ENCODE data around the gene ZFP42. TPM values are rescaled to one million over a fixed set of nuclear protein-coding genes. Genes with fewer than 3 reads are reported as not detected.
"Not testable (repeated sequence)": the region's sequence is repeated elsewhere in the genome, so short reads cannot be mapped to it uniquely, and the experiment has no call there.

Gene ZFP42
- total RNA-seq, 1 experiment from 2014 or later, result not detected

DNA sequence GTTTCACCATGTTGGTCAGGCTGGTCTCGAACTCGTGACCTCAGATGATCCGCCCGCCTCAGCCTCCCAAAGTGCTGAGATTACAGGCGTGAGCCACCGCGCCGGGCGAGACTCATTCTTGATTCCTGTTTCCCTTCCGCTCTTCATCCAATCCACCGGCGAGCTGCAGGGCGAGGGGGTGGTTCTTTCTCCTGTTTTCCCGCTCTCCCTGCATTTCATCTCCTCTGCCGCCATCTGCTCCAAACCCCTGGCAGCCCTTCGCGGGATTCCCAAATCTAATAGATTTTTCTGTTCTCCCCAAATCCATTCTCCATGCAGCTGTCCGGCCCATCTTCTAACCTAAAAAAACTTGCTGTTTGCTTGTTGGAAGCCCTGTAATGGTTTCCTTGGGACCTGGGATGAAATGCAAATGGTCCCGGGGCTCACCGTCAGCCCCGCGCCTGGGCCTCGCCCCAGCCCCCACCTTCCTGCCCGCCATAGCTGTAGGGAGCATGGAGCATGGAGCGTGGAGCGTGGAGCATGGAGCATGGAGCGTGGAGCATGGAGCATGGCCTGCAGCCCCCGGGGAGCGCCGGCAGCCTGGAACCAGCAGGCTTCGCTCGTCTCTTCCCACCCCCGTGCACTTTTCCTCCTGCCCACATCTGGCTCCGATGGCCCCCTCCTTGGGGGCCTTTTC is 1.1 kb downstream of the ZFP42 start:
- TF ChIP-seq CTCF (conservative IDR thresholded peaks at IDR 0.05) (no peak), EZH2 (IDR thresholded peaks at IDR 0.05; ENCODE audit: low read depth) (no peak)
- CTCF ChIA-PET, result no interaction called here
- DNase-seq, result no peak
- Histone ChIP-seq H3K27ac (no peak overlapping the region), H3K4me3 (no peak overlapping the region), H3K36me3 (ENCODE audit: low read depth) (no peaks in the 10 kb centered on the region), H2AFZ (no peak overlapping the region), H3K27me3 (ENCODE audit: insufficient read depth, low read depth) (no peaks in the 10 kb centered on the region), H3F3A (ENCODE audit: insufficient read depth, low read depth) (no peaks in the 10 kb centered on the region), H4K20me1 (ENCODE audit: insufficient read depth) (no peaks in the 10 kb centered on the region), H3K9me2 (ENCODE audit: insufficient read depth) (no peaks in the 10 kb centered on the region), H3K4me2 (no peak overlapping the region), H3K9me3 (ENCODE audit: insufficient read depth, low read depth) (no peaks in the 10 kb centered on the region), H3K79me2 (ENCODE audit: low read depth) (no peaks in the 10 kb centered on the region), H3K4me1 (replicated peaks; ENCODE audit: insufficient read depth) (no peaks in the 10 kb centered on the region)
- intact Hi-C loops (cut with micrococcal nuclease; ENCODE audit: unreplicated experiment), result no loop called here
- no TSS peak for BruUV-seq (replicated peaks)
- POLR2A ChIA-PET (ENCODE audit: unreplicated experiment), result no interaction called here

GRCh38 chr4:187997991-187998390 is 2.4 kb downstream of the ZFP42 start:
- H3F3A ChIP-seq (ENCODE audit: insufficient read depth, low read depth); H3K9me2 ChIP-seq (ENCODE audit: insufficient read depth); H3K36me3 ChIP-seq (ENCODE audit: low read depth); H3K4me3 ChIP-seq; H3K27ac ChIP-seq; H3K27me3 ChIP-seq (ENCODE audit: insufficient read depth, low read depth); H3K79me2 ChIP-seq (ENCODE audit: low read depth); BruUV-seq (replicated peaks); H4K20me1 ChIP-seq (ENCODE audit: insufficient read depth); H3K4me1 ChIP-seq (replicated peaks; ENCODE audit: insufficient read depth); DNase-seq; H3K9me3 ChIP-seq (ENCODE audit: insufficient read depth, low read depth); H2AFZ ChIP-seq; intact Hi-C loops (cut with micrococcal nuclease; ENCODE audit: unreplicated experiment); POLR2A ChIA-PET (ENCODE audit: unreplicated experiment); H3K4me2 ChIP-seq: not testable (repeated sequence)
- CTCF ChIA-PET, result interaction anchor here (0.8 kb wide), 1 partner anchor 367 kb away, joined by 11 read pairs; no protein-coding TSS in a partner anchor

DNA sequence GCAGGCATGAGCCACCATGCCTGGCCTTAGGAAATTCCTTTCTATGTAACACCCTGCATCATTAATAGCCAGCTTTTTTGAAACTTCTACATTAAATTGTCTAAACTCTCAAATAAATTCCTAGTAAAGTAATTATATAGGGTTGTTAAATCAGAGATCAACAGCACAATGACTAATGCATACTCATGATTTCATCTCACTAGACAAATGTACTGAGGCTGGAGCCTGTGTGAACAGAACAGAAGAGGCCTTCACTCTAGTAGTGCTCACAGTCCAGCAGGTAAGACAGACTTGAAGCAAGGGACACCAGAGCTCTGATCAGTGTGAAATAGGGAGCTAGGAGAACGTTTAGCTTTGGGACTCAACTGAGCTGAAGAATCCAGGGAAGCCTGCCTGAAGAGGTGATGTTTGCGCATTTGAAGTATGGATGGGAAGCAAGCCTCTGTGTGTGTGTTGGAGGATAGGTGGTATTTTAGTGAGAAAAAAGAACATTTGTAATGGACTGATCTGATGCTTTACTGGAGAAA is 3.9 kb downstream of the ZFP42 start:
- Histone ChIP-seq H3K4me2 (no peak overlapping the region), H2AFZ (no peak overlapping the region), H3K27me3 (ENCODE audit: insufficient read depth, low read depth) (no peaks in the 10 kb centered on the region), H4K20me1 (ENCODE audit: insufficient read depth) (no peaks in the 10 kb centered on the region), H3K36me3 (ENCODE audit: low read depth) (no peaks in the 10 kb centered on the region), H3K27ac (no peak overlapping the region), H3K4me3 (no peak overlapping the region), H3K4me1 (replicated peaks; ENCODE audit: insufficient read depth) (peaks cover 16% of the 10 kb centered on the region), H3F3A (ENCODE audit: insufficient read depth, low read depth) (0 out of 2 replicates have a peak, but pooled peaks cover 6% of the 10 kb centered on the region), H3K79me2 (ENCODE audit: low read depth) (no peaks in the 10 kb centered on the region), H3K9me3 (ENCODE audit: insufficient read depth, low read depth) (no peaks in the 10 kb centered on the region), H3K9me2 (ENCODE audit: insufficient read depth) (no peaks in the 10 kb centered on the region)
- CTCF ChIA-PET, result no interaction called here
- intact Hi-C loops (cut with micrococcal nuclease; ENCODE audit: unreplicated experiment), result no loop called here
- POLR2A ChIA-PET (ENCODE audit: unreplicated experiment), result interaction anchor here (0.6 kb wide), 1 partner anchor 1234 kb away, joined by 3 read pairs; no protein-coding TSS in a partner anchor
- no TSS peak for BruUV-seq (replicated peaks)
- no peak for DNase-seq
- TF ChIP-seq EZH2 (IDR thresholded peaks at IDR 0.05; ENCODE audit: low read depth) (no peak), CTCF (conservative IDR thresholded peaks at IDR 0.05) (no peak)

All from PC-9 (cell line).